SK-N-SH (cell line): ENCODE measurements around the gene EFCAB8. TPM values are rescaled to one million over a fixed set of nuclear protein-coding genes. Genes with fewer than 3 reads are reported as not detected.

Experiments
- CTCF ChIA-PET: fragments of 300-600, 350-600 bp; formaldehyde crosslinking; extraction: SDS; loops from one replicate; lab custom pipeline; 2021; lab: Yijun Ruan, JAX
- POLR2A ChIA-PET: fragments of 350-600 bp; sonication (Branson Sonifier 250); formaldehyde crosslinking; extraction: SDS; loops from one replicate; lab custom pipeline; 2020; ENCODE audit warnings: antibody characterized with exemption, inconsistent platforms; lab: Yijun Ruan, JAX
- DNase-seq: peaks from one replicate; pipeline ENCODE4 v3.0.0; 2012
- H2AFZ ChIP-seq: fragments of 200-600 bp; sonication (generic); 2 replicates; pipeline ENCODE4 v1.8.1; 2016; ENCODE audit warnings: antibody characterized with exemption, mild to moderate bottlenecking, low read depth
- H3F3A ChIP-seq: fragments of 200-600 bp; sonication (generic); replicated peaks from 2 replicates; pipeline ENCODE3; 2016; ENCODE audit warnings: antibody characterized with exemption, mild to moderate bottlenecking; ENCODE audit not compliant: insufficient read depth
- H3K27ac ChIP-seq, 2 experiments: fragments of 200-500 bp in 1 of 2; fragments of 200-600 bp in 1 of 2; sonication (Bioruptor generic) in 1 of 2; sonication (generic), shearing (Covaris generic) in 1 of 2; 2 replicates each; pipeline versions ENCODE4 v1.5.1 to v1.6.1; 2014 to 2016; ENCODE audit warnings: low read depth in 2 of 2, inconsistent platforms in 1 of 2, low read length in 1 of 2, mild to moderate bottlenecking in 1 of 2, mixed read lengths in 1 of 2
- H3K27me3 ChIP-seq: fragments of 200-600 bp; sonication (generic), shearing (Covaris generic); 2 replicates; pipeline ENCODE4 v1.6.1; 2016; ENCODE audit warnings: mixed run types; ENCODE audit not compliant: insufficient read depth
- H3K36me3 ChIP-seq, 2 experiments: fragments of 200-500 bp in 1 of 2; fragments of 200-600 bp in 1 of 2; sonication (Bioruptor generic) in 1 of 2; sonication (generic) in 1 of 2; replicated peaks in 1 of 2; 2 replicates each; pipeline versions ENCODE3 to v1.5.1; 2014 to 2016; ENCODE audit warnings: low read length in 1 of 2, mild to moderate bottlenecking in 1 of 2; ENCODE audit not compliant: insufficient read depth in 2 of 2, control insufficient read depth in 1 of 2
- H3K4me1 ChIP-seq, 2 experiments: fragments of 200-500 bp in 1 of 2; fragments of 200-600 bp in 1 of 2; sonication (Bioruptor generic) in 1 of 2; sonication (generic), shearing (Covaris generic) in 1 of 2; 2 replicates each; pipeline versions ENCODE4 v1.5.1 to v1.6.1; 2014 to 2016; ENCODE audit warnings: low read depth in 1 of 2, low read length in 1 of 2, mixed run types in 1 of 2; ENCODE audit not compliant: insufficient read depth in 2 of 2, control insufficient read depth in 1 of 2
- H3K4me2 ChIP-seq: fragments of 200-600 bp; sonication (generic), shearing (Covaris generic); 2 replicates; pipeline ENCODE4 v1.6.1; 2017; ENCODE audit warnings: mixed run types
- H3K4me3 ChIP-seq, 2 experiments: fragments of 200-500 bp in 1 of 2; fragments of 200-600 bp in 1 of 2; sonication (Bioruptor generic) in 1 of 2; sonication (generic), shearing (Covaris generic) in 1 of 2; 2 replicates each; pipeline versions ENCODE4 v1.5.1 to v1.8.1; 2014 to 2016; ENCODE audit warnings: low read depth in 2 of 2, inconsistent platforms in 1 of 2, low read length in 1 of 2, mild to moderate bottlenecking in 1 of 2, mixed read lengths in 1 of 2, moderate library complexity in 1 of 2
- H3K79me2 ChIP-seq: fragments of 200-600 bp; sonication (generic); 2 replicates; pipeline ENCODE4 v1.8.1; 2017; ENCODE audit warnings: mild to moderate bottlenecking; ENCODE audit not compliant: insufficient read depth
- H3K9ac ChIP-seq: fragments of 200-600 bp; sonication (generic); 2 replicates; pipeline ENCODE4 v1.6.1; 2017; ENCODE audit warnings: mixed run types
- H3K9me2 ChIP-seq: fragments of 200-600 bp; sonication (generic); 2 replicates; pipeline ENCODE4 v1.6.1; 2017; ENCODE audit warnings: mixed run types
- H3K9me3 ChIP-seq: fragments of 200-600 bp; sonication (generic); 2 replicates; pipeline ENCODE4 v1.6.1; 2017; ENCODE audit warnings: mixed run types, mild to moderate bottlenecking, moderate library complexity
- H4K20me1 ChIP-seq: fragments of 200-600 bp; sonication (generic); 2 replicates; pipeline ENCODE4 v1.6.1; 2017; ENCODE audit warnings: mild to moderate bottlenecking, mixed run types; ENCODE audit not compliant: insufficient read depth
- CTCF ChIP-seq: fragments of 200-600 bp; sonication (generic); IDR thresholded peaks from 2 replicates; pipeline ENCODE4 v1.6.1; 2017; ENCODE audit warnings: antibody characterized with exemption, mild to moderate bottlenecking, moderate library complexity
- FOXJ3 ChIP-seq: sonication (generic); formaldehyde crosslinking; IDR thresholded peaks from 2 replicates; pipeline ENCODE4 v1.5.1; 2020; ENCODE audit warnings: mild to moderate bottlenecking, missing genetic modification reagents
- MEF2A ChIP-seq: IDR thresholded peaks from 2 replicates; pipeline ENCODE4 v1.4.0; 2012; ENCODE audit warnings: low read depth, borderline replicate concordance
- POLR2AphosphoS5 ChIP-seq: IDR thresholded peaks from 2 replicates; pipeline ENCODE4 v1.6.1; 2012; ENCODE audit warnings: low read depth, low read length
- SMC3 ChIP-seq: IDR thresholded peaks from 2 replicates; pipeline ENCODE4 v1.6.1; 2012; ENCODE audit warnings: low read depth, low read length, improper control_type of control experiment
- WGBS: methylation state at CpG from one replicate; pipeline ENCODE4 v1.1.6; 2017; ENCODE audit warnings: low lambda C conversion rate; 5-methylcytosine and 5-hydroxymethylcytosine counted together
- polyA plus RNA-seq, 3 experiments: library from polyadenylated mRNA; depleted of rRNA; stranded (reverse); fragments of >200 nt; gene quantifications; 2 replicates each; pipeline ENCODE4 v1.2.3, GENCODE V29; 2012
- TF ChIP-seq, protein P1 (sequence below): IDR thresholded peaks from 2 replicates; pipeline ENCODE4 v1.4.0; 2012; ENCODE audit warnings: low read depth
- TF ChIP-seq, protein P2 (sequence below): IDR thresholded peaks from 2 replicates; pipeline ENCODE4 v1.6.1; 2012; ENCODE audit warnings: mild to moderate bottlenecking, low read depth, low read length, moderate library complexity

Gene EFCAB8
- polyA plus RNA-seq, 1 of the 3 experiments (the other 2 are of a cell fraction), result not detected

DNA sequence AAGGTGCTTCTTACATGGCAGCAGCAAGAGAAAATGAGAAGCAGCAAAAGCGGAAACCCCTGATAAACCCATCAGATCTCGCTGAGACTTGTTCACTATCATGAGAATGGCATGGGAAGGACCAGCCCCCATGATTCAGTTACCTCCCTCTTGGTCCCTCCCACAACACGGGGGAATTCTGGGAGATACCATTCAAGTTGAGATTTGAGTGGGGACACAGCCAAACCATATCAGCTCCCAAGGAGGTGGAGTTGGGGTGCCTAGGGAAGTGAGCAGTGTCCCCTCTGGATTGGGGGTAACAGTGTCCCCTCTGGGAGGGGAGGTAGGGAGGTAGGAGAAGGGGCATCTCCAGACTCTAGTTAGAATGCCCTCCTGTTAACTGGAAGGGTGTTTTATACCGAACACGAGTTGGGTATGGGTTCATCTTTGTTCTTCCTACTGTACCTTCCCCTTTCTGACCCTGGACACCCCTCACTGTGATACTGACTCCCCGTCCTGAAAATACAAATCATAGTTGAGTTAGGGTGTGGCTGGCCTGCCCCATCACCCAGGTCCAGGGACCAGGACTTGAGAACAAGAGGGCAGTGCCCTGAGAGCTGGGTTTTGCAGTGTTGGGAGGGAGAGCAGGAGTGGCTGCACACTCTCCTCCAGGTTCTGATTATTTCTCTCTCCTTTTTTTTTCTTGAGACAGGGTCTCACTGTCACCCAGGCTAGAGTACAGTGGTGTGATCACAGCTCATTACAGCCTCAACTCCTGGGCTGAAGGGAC is 62.0 kb downstream of the EFCAB8 start (continued):
- no peak for TF ChIP-seq CTCF

- no peak overlapping the region for H2AFZ ChIP-seq
- POLR2A ChIA-PET, result no interaction called here
- H3K27me3 ChIP-seq, result peaks cover 40% of the 10 kb centered on the region; the same call in 1 of the 2 replicates
- H3K4me3 ChIP-seq, result no peak overlapping the region
- H3F3A ChIP-seq, result no peaks in the 10 kb centered on the region
- H3K4me1 ChIP-seq, result no peaks in the 10 kb centered on the region
- no peak overlapping the region for H3K27ac ChIP-seq
- 10% methylated on average over 3 of the region's 3 CpGs for WGBS
- no peaks in the 10 kb centered on the region for H3K79me2 ChIP-seq
- CTCF ChIA-PET, result interaction anchor here (1.6 kb wide), 1 partner anchor 23 kb away, joined by 8 read pairs; no protein-coding TSS in a partner anchor
- H3K36me3 ChIP-seq, result no peaks in the 10 kb centered on the region
- no peak for DNase-seq
- no peaks in the 10 kb centered on the region for H3K9me3 ChIP-seq
- H3K4me2 ChIP-seq, result no peak overlapping the region
- H4K20me1 ChIP-seq, result no peaks in the 10 kb centered on the region
- no peaks in the 10 kb centered on the region for H3K9me2 ChIP-seq
- TF ChIP-seq FOXJ3 (CRISPR knock-in tag), result no peak
- no peak overlapping the region for H3K9ac ChIP-seq
Measured at GRCh38 chr20:32922466-32922865, 63.7 kb downstream of the EFCAB8 start.

DNA sequence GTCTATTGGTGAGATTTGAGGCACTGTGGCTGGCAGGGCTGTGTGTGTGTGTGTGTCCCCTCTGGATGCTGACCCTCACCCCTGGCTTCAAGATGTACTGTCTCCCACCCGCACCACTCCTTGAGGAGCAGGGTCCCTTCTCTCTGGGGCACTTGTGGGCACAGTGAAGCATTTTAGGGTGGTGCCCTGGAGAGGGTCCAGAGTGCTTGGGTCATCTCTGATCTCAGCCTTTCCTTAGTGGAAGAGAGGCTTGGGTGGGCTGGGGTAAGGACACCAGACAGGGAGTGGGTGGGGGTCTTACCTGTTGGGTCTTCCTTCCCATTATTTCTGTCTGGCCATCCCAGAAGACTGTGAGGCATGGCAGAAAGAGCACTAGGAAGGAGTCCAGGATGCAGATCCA is 66.1 kb downstream of the EFCAB8 start:
- Histone ChIP-seq H3K9me2 (no peaks in the 10 kb centered on the region), H3K27me3 (peaks cover 41% of the 10 kb centered on the region; the same call in 1 of the 2 replicates), H3K79me2 (no peaks in the 10 kb centered on the region), H3K9ac (no peak overlapping the region), H4K20me1 (no peaks in the 10 kb centered on the region), H3K36me3 (no peaks in the 10 kb centered on the region), H3K27ac (no peak overlapping the region), H3K4me2 (no peak overlapping the region), H3K4me1 (no peaks in the 10 kb centered on the region), H2AFZ (no peak overlapping the region), H3K4me3 (no peak overlapping the region), H3K9me3 (no peaks in the 10 kb centered on the region)
- DNase-seq, result no peak
- POLR2A ChIA-PET, result no interaction called here
- 50% methylated on average over 1 of the region's 1 CpG for WGBS
- CTCF ChIA-PET, result interaction anchor here (2.8 kb wide), 1 partner anchor 21 kb away, joined by 9 read pairs; no protein-coding TSS in a partner anchor
- TF ChIP-seq, protein P1, sequence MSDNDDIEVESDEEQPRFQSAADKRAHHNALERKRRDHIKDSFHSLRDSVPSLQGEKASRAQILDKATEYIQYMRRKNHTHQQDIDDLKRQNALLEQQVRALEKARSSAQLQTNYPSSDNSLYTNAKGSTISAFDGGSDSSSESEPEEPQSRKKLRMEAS, result no peak
- TF ChIP-seq, protein P2, sequence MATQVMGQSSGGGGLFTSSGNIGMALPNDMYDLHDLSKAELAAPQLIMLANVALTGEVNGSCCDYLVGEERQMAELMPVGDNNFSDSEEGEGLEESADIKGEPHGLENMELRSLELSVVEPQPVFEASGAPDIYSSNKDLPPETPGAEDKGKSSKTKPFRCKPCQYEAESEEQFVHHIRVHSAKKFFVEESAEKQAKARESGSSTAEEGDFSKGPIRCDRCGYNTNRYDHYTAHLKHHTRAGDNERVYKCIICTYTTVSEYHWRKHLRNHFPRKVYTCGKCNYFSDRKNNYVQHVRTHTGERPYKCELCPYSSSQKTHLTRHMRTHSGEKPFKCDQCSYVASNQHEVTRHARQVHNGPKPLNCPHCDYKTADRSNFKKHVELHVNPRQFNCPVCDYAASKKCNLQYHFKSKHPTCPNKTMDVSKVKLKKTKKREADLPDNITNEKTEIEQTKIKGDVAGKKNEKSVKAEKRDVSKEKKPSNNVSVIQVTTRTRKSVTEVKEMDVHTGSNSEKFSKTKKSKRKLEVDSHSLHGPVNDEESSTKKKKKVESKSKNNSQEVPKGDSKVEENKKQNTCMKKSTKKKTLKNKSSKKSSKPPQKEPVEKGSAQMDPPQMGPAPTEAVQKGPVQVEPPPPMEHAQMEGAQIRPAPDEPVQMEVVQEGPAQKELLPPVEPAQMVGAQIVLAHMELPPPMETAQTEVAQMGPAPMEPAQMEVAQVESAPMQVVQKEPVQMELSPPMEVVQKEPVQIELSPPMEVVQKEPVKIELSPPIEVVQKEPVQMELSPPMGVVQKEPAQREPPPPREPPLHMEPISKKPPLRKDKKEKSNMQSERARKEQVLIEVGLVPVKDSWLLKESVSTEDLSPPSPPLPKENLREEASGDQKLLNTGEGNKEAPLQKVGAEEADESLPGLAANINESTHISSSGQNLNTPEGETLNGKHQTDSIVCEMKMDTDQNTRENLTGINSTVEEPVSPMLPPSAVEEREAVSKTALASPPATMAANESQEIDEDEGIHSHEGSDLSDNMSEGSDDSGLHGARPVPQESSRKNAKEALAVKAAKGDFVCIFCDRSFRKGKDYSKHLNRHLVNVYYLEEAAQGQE, result no peak
- TF ChIP-seq POLR2AphosphoS5 (no peak), SMC3 (no peak), MEF2A (no peak)
- TF ChIP-seq, all 33 proteins: peak for 0
- H3F3A ChIP-seq, result no peaks in the 10 kb centered on the region
